Panc1 (cell line): ENCODE data around the gene TJAP1. TPM values are rescaled to one million over a fixed set of nuclear protein-coding genes. Genes with fewer than 3 reads are reported as not detected.

Experiments
- ATAC-seq: fragments of 200-7000 bp; cut with Tn5 transposase; 2 replicates; pipeline ENCODE4 v1.9.1; 2020; ENCODE audit warnings: mild to moderate bottlenecking, moderate library complexity
- BruUV-seq: library from RNA; stranded (reverse); fragments of 400-500 nt; replicated peaks from 2 replicates; lab custom pipeline; 2021; lab: Mats Ljungman, UMichigan
- CTCF ChIA-PET: fragments of 300-600 bp; sonication (Branson Sonifier 250); formaldehyde crosslinking; loops from one replicate; lab custom pipeline; 2022; ENCODE audit warnings: antibody characterized with exemption; lab: Charles Lee
- POLR2A ChIA-PET: fragments of 300-600 bp; sonication (Branson Sonifier 250); formaldehyde crosslinking; loops from one replicate; lab custom pipeline; 2022; ENCODE audit warnings: antibody characterized with exemption; lab: Charles Lee
- DNase-seq: peaks from one replicate; pipeline ENCODE4 v3.0.0-alpha.2; 2010; ENCODE audit warnings: low read depth, low spot score
- H3K27ac ChIP-seq: 2 replicates; pipeline ENCODE4 v1.5.1; 2011; ENCODE audit warnings: mild to moderate bottlenecking, low read length, inconsistent platforms
- H3K27me3 ChIP-seq: fragments of 200-500 bp; sonication (Bioruptor generic); 2 replicates; pipeline ENCODE4 v1.6.0; 2014; ENCODE audit warnings: low read length, inconsistent platforms; ENCODE audit not compliant: control insufficient read depth, insufficient read depth
- H3K36me3 ChIP-seq: fragments of 200-500 bp; sonication (Bioruptor generic); 2 replicates; pipeline ENCODE4 v1.5.1; 2014; ENCODE audit warnings: inconsistent platforms, mild to moderate bottlenecking, low read length, moderate library complexity; ENCODE audit not compliant: control insufficient read depth, insufficient read depth
- H3K4me1 ChIP-seq: 2 replicates; pipeline ENCODE4 v1.5.1; 2011; ENCODE audit warnings: inconsistent platforms, mild to moderate bottlenecking, low read length, moderate library complexity; ENCODE audit not compliant: control insufficient read depth, insufficient read depth
- H3K4me3 ChIP-seq, 2 experiments: 2 replicates each; pipeline ENCODE4 v1.5.1; 2011 to 2012; ENCODE audit warnings: low read depth in 2 of 2, low read length in 2 of 2, mild to moderate bottlenecking in 2 of 2, inconsistent platforms in 1 of 2, moderate library complexity in 1 of 2
- H3K9me3 ChIP-seq: fragments of 200-500 bp; sonication (Bioruptor generic); 2 replicates; pipeline ENCODE4 v1.5.1; 2014; ENCODE audit warnings: low read depth, mild to moderate bottlenecking, inconsistent platforms, low read length, moderate library complexity; ENCODE audit not compliant: control insufficient read depth, insufficient read depth
- CTCF ChIP-seq: fragments of 450-650 bp; IDR thresholded peaks from 2 replicates; pipeline ENCODE4 v1.5.1; 2017; ENCODE audit warnings: mild to moderate bottlenecking
- POLR2AphosphoS5 ChIP-seq: IDR thresholded peaks from 2 replicates; pipeline ENCODE4 v1.6.1; 2012; ENCODE audit warnings: mild to moderate bottlenecking, low read depth, low read length, moderate library complexity
- REST ChIP-seq, 2 experiments: IDR thresholded peaks; 2 replicates each; pipeline ENCODE4 v1.6.1; 2011 to 2012; ENCODE audit warnings: low read depth in 2 of 2, control low read depth in 1 of 2, low read length in 1 of 2, mild to moderate bottlenecking in 1 of 2, moderate library complexity in 1 of 2; ENCODE audit not compliant: insufficient read depth in 1 of 2
- SIN3A ChIP-seq: IDR thresholded peaks from 2 replicates; pipeline ENCODE4 v1.6.1; 2012; ENCODE audit warnings: low read depth, mild to moderate bottlenecking, low read length, moderate library complexity, borderline replicate concordance; ENCODE audit not compliant: insufficient read depth
- TCF7L2 ChIP-seq: IDR thresholded peaks from 2 replicates; pipeline ENCODE4 v1.6.1; 2011; ENCODE audit warnings: mild to moderate bottlenecking, low read depth, low read length, inconsistent platforms
- in situ Hi-C: cut with HindIII; loops from 2 replicates; pipeline ENCODE4 v1.10.0; 2016; ENCODE audit warnings: low sequenced_read_pairs, low pct_unique_long_range_greater_than_20kb
- intact Hi-C: fragments of 100-400 bp; cut with micrococcal nuclease; formaldehyde crosslinking; loops from one replicate; pipeline ENCODE4 v1.10.0; 2022; ENCODE audit not compliant: unreplicated experiment
- total RNA-seq: library from RNA; stranded (reverse); gene quantifications from one replicate; pipeline ENCODE4 v1.2.1, GENCODE V29; 2021; ENCODE audit not compliant: unreplicated experiment

Gene TJAP1
- total RNA-seq, 1 experiment from 2014 or later: 42.7 TPM

- Histone ChIP-seq H3K4me1 (no peaks in the 10 kb centered on the region), H3K9me3 (no peaks in the 10 kb centered on the region), H3K36me3 (no peaks in the 10 kb centered on the region), H3K27me3 (no peaks in the 10 kb centered on the region), H3K27ac (no peak overlapping the region), H3K4me3 (no peak overlapping the region)
- intact Hi-C loops: no loop called here
- TF ChIP-seq REST (IDR thresholded peaks at IDR 0.05; ENCODE audit: insufficient read depth in 1 of 2, low read depth in 2 of 2, low read length in 1 of 2) (no peak), SIN3A (no peak), TCF7L2 (no peak), CTCF (no peak)
- ChIA-PET POLR2A (no interaction called here), CTCF (no interaction called here)
- ATAC-seq: peak; percentile 20; the same call in 1 of the 2 replicates
- no peak for DNase-seq
- in situ Hi-C loops: no loop called here
- no TSS peak for BruUV-seq
Measured at GRCh38 chr6:43467752-43468151, 9.6 kb upstream of the TJAP1 start.

GRCh38 chr6:43468240-43468639 is 9.1 kb upstream of the TJAP1 start:
- no peaks in the 10 kb centered on the region for H3K9me3 ChIP-seq
- ChIA-PET POLR2A (no interaction called here), CTCF (no interaction called here)
- TF ChIP-seq SIN3A (no peak), TCF7L2 (no peak), POLR2AphosphoS5 (no peak), CTCF (no peak)
- no peak overlapping the region for H3K4me3 ChIP-seq
- no peak for DNase-seq
- H3K36me3 ChIP-seq: no peaks in the 10 kb centered on the region
- H3K4me1 ChIP-seq: no peaks in the 10 kb centered on the region
- H3K27ac ChIP-seq: no peak overlapping the region
- no peak for ATAC-seq
- in situ Hi-C loops (no loop called here), intact Hi-C loops (no loop called here)
- no TSS peak for BruUV-seq
- H3K27me3 ChIP-seq: no peaks in the 10 kb centered on the region
